Measurements from ENCODE around the gene RAB33B. TPM values are rescaled to one million over a fixed set of nuclear protein-coding genes. Genes with fewer than 3 reads are reported as not detected.

Gene RAB33B
- total and polyA plus RNA-seq, 4 donors = 7.2 to 38.9 (median 8.6) TPM

DNA sequence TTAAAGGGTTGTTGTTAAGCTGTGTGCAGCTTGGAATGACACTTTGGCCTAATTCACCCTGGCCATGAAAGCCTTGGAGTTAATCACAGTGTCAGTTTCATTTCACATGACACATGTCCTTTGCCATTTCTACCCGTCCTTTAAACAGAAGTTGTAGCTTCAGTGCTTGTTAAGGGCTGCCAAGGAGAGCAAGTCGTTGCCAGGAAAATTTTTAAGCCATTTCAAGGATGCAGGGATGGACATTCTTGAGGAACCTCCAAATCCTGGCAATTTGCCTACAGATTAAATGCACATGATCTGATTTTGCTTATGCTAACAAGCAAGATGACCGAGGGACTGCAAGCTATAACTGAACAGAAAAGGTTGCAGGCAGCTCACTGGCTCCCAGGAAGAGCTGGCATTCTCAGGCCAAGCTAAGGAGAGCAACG, 61.6 kb downstream of the RAB33B start:
- H3K36me3 ChIP-seq (ENCODE audit: control insufficient read depth in 4 of 4, insufficient read depth in 3 of 4, low read depth in 1 of 4, low read length in 3 of 4) = peaks cover 8 to 58% (median 35%) of the 10 kb centered on the region in 4 donors
- no peak overlapping the region for H3K9ac ChIP-seq (ENCODE audit: low read depth in 1 of 2, low read length in 2 of 2)
- TF ChIP-seq EGR1 (IDR thresholded peaks at IDR 0.05; ENCODE audit: low read depth in 2 of 2) (no peak), RAD21 (IDR thresholded peaks at IDR 0.05) (no peak), SP1 (IDR thresholded peaks at IDR 0.05) (no peak), GABPA (IDR thresholded peaks at IDR 0.05 in 1 of 2, conservative IDR thresholded peaks at IDR 0.05 in 1 of 2) (no peak), FOXA2 (IDR thresholded peaks at IDR 0.05) (no peak), RXRA (IDR thresholded peaks at IDR 0.05) (no peak), NR2F2 (IDR thresholded peaks at IDR 0.05) (no peak), HNF4A (conservative IDR thresholded peaks at IDR 0.05) (no peak), HNF4G (IDR thresholded peaks at IDR 0.05) (no peak)
- TF ChIP-seq, protein P1, sequence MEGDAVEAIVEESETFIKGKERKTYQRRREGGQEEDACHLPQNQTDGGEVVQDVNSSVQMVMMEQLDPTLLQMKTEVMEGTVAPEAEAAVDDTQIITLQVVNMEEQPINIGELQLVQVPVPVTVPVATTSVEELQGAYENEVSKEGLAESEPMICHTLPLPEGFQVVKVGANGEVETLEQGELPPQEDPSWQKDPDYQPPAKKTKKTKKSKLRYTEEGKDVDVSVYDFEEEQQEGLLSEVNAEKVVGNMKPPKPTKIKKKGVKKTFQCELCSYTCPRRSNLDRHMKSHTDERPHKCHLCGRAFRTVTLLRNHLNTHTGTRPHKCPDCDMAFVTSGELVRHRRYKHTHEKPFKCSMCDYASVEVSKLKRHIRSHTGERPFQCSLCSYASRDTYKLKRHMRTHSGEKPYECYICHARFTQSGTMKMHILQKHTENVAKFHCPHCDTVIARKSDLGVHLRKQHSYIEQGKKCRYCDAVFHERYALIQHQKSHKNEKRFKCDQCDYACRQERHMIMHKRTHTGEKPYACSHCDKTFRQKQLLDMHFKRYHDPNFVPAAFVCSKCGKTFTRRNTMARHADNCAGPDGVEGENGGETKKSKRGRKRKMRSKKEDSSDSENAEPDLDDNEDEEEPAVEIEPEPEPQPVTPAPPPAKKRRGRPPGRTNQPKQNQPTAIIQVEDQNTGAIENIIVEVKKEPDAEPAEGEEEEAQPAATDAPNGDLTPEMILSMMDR (IDR thresholded peaks at IDR 0.05; ENCODE audit: low read depth, low read length, missing input control) = no peak
- TF ChIP-seq, protein P2, sequence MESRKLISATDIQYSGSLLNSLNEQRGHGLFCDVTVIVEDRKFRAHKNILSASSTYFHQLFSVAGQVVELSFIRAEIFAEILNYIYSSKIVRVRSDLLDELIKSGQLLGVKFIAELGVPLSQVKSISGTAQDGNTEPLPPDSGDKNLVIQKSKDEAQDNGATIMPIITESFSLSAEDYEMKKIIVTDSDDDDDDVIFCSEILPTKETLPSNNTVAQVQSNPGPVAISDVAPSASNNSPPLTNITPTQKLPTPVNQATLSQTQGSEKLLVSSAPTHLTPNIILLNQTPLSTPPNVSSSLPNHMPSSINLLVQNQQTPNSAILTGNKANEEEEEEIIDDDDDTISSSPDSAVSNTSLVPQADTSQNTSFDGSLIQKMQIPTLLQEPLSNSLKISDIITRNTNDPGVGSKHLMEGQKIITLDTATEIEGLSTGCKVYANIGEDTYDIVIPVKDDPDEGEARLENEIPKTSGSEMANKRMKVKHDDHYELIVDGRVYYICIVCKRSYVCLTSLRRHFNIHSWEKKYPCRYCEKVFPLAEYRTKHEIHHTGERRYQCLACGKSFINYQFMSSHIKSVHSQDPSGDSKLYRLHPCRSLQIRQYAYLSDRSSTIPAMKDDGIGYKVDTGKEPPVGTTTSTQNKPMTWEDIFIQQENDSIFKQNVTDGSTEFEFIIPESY (IDR thresholded peaks at IDR 0.05) = no peak
- TF ChIP-seq, protein P3, sequence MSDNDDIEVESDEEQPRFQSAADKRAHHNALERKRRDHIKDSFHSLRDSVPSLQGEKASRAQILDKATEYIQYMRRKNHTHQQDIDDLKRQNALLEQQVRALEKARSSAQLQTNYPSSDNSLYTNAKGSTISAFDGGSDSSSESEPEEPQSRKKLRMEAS (IDR thresholded peaks at IDR 0.05) = no peak
- H3K4me3 ChIP-seq (ENCODE audit: low read depth in 1 of 3, low read length in 3 of 3) = no peak overlapping the region
- H3K27me3 ChIP-seq (ENCODE audit: control insufficient read depth in 4 of 4, insufficient read depth in 4 of 4, low read length in 3 of 4) = no peaks in the 10 kb centered on the region
- peaks cover 0 to 6% (median 0%) of the 10 kb centered on the region in 4 donors for H3K4me1 ChIP-seq (ENCODE audit: control insufficient read depth in 4 of 4, insufficient read depth in 4 of 4, low read length in 3 of 4)
- H3K9me3 ChIP-seq (ENCODE audit: control insufficient read depth in 4 of 4, low read length in 3 of 4) = no peaks in the 10 kb centered on the region
- H3K27ac ChIP-seq (ENCODE audit: low read depth in 1 of 2, low read length in 2 of 2) = no peak overlapping the region
- 57% methylated on average over 4 of the region's 4 CpGs for WGBS
- DNase-seq (ENCODE audit: low spot score) = no peak

DNA sequence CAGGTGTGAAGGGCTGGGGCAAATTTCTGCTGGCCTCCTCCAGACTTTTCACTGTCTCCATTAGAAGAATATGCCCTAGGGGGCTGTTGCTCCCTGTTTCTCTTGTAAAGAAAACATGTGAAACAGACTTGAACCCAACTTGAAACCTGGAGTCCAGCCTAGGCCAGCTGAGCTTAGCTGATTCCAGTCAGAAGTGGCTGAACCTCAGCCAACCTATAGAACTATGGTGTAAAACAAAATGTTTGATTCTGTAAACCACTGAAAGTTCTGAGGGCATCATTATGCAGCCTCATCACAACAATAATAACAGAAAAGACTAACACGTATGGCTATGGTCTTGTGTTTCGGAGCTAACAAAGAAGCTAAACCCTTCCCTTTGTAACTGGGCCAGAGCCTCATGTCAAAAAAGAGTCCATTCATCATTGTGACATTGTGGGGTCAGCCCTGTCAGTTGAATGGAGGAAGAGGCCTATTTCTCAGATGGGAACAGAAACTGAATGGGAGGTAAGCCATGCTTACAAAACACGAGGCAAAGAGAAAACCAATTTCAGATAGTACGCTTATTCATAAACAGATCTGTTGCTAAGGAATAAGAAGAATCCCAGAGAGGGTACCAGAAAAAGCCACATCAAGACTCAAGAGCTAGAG, 68.0 kb downstream of the RAB33B start:
- 90% methylated on average over 4 of the region's 4 CpGs for WGBS

More for the DNA sequence above, 68.0 kb downstream of the RAB33B start:
- Histone ChIP-seq H3K27me3 (ENCODE audit: control insufficient read depth in 4 of 4, insufficient read depth in 4 of 4, low read length in 3 of 4) (no peaks in the 10 kb centered on the region), H3K9ac (ENCODE audit: low read depth in 1 of 2, low read length in 2 of 2) (no peak overlapping the region), H3K27ac (ENCODE audit: low read depth in 1 of 2, low read length in 2 of 2) (no peak overlapping the region), H3K36me3 (ENCODE audit: control insufficient read depth in 4 of 4, insufficient read depth in 3 of 4, low read depth in 1 of 4, low read length in 3 of 4) (peaks cover 9 to 53% (median 33%) of the 10 kb centered on the region in 4 donors), H3K4me3 (ENCODE audit: low read depth in 1 of 3, low read length in 3 of 3) (no peak overlapping the region), H3K4me1 (ENCODE audit: control insufficient read depth in 4 of 4, insufficient read depth in 4 of 4, low read length in 3 of 4) (peaks cover 0 to 2% (median 0%) of the 10 kb centered on the region in 4 donors), H3K9me3 (ENCODE audit: control insufficient read depth in 4 of 4, low read length in 3 of 4) (no peaks in the 10 kb centered on the region)
- DNase-seq (ENCODE audit: low spot score) = no peak
- TF ChIP-seq RAD21 (IDR thresholded peaks at IDR 0.05) (no peak), JUND (IDR thresholded peaks at IDR 0.05) (no peak), SP1 (IDR thresholded peaks at IDR 0.05) (no peak), NR2F2 (IDR thresholded peaks at IDR 0.05) (no peak), EGR1 (IDR thresholded peaks at IDR 0.05; ENCODE audit: low read depth in 2 of 2) (no peak), HNF4G (IDR thresholded peaks at IDR 0.05) (no peak), YY1 (IDR thresholded peaks at IDR 0.05) (no peak), TAF1 (conservative IDR thresholded peaks at IDR 0.05) (no peak), GABPA (IDR thresholded peaks at IDR 0.05 in 1 of 2, conservative IDR thresholded peaks at IDR 0.05 in 1 of 2) (no peak), HNF4A (conservative IDR thresholded peaks at IDR 0.05) (no peak), RXRA (IDR thresholded peaks at IDR 0.05) (no peak), FOXA2 (IDR thresholded peaks at IDR 0.05) (no peak)
- TF ChIP-seq, protein P2 (IDR thresholded peaks at IDR 0.05) = no peak
- TF ChIP-seq, protein P4, sequence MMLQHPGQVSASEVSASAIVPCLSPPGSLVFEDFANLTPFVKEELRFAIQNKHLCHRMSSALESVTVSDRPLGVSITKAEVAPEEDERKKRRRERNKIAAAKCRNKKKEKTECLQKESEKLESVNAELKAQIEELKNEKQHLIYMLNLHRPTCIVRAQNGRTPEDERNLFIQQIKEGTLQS (IDR thresholded peaks at IDR 0.05) = no peak
- TF ChIP-seq, protein P3 (IDR thresholded peaks at IDR 0.05) = no peak
- TF ChIP-seq, protein P5, sequence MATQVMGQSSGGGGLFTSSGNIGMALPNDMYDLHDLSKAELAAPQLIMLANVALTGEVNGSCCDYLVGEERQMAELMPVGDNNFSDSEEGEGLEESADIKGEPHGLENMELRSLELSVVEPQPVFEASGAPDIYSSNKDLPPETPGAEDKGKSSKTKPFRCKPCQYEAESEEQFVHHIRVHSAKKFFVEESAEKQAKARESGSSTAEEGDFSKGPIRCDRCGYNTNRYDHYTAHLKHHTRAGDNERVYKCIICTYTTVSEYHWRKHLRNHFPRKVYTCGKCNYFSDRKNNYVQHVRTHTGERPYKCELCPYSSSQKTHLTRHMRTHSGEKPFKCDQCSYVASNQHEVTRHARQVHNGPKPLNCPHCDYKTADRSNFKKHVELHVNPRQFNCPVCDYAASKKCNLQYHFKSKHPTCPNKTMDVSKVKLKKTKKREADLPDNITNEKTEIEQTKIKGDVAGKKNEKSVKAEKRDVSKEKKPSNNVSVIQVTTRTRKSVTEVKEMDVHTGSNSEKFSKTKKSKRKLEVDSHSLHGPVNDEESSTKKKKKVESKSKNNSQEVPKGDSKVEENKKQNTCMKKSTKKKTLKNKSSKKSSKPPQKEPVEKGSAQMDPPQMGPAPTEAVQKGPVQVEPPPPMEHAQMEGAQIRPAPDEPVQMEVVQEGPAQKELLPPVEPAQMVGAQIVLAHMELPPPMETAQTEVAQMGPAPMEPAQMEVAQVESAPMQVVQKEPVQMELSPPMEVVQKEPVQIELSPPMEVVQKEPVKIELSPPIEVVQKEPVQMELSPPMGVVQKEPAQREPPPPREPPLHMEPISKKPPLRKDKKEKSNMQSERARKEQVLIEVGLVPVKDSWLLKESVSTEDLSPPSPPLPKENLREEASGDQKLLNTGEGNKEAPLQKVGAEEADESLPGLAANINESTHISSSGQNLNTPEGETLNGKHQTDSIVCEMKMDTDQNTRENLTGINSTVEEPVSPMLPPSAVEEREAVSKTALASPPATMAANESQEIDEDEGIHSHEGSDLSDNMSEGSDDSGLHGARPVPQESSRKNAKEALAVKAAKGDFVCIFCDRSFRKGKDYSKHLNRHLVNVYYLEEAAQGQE (IDR thresholded peaks at IDR 0.05) = no peak
- TF ChIP-seq, protein P1 (IDR thresholded peaks at IDR 0.05; ENCODE audit: low read depth, low read length, missing input control) = no peak

Measured in liver (tissue), 9 donors.